Measurements from ENCODE around the gene USP48.
"Not testable (repeated sequence)": the region's sequence is repeated elsewhere in the genome, so short reads cannot be mapped to it uniquely, and the experiment has no call there.

Gene USP48

GRCh38 chr1:21774835-21775549 is 8.0 kb downstream of the USP48 start:
- DNase-seq (ENCODE audit: low read depth), result no peak

GRCh38 chr1:21773585-21773984 is 9.4 kb downstream of the USP48 start:
- no peak for DNase-seq (ENCODE audit: low read depth)

GRCh38 chr1:21771672-21772071 is 11.3 kb downstream of the USP48 start:
- not testable (repeated sequence) for DNase-seq (ENCODE audit: low read depth)

GRCh38 chr1:21770602-21771001 is 12.3 kb downstream of the USP48 start:
- DNase-seq (ENCODE audit: low read depth), result not testable (repeated sequence)

GRCh38 chr1:21770201-21770600 is 12.7 kb downstream of the USP48 start:
- DNase-seq (ENCODE audit: low read depth), result no peak

- DNase-seq (ENCODE audit: low read depth), result not testable (repeated sequence)
These were observed 15.8 kb downstream of the USP48 start for GRCh38 chr1:21767106-21767505.

GRCh38 chr1:21766210-21766609 is 16.7 kb downstream of the USP48 start:
- DNase-seq (ENCODE audit: low read depth), result no peak

- DNase-seq (ENCODE audit: low read depth), result peak; percentile 82
These were observed 18.1 kb downstream of the USP48 start for GRCh38 chr1:21764615-21765423.

GRCh38 chr1:21763694-21764419 is 19.1 kb downstream of the USP48 start:
- no peak for DNase-seq (ENCODE audit: low read depth)

GRCh38 chr1:21763236-21763635 is 19.7 kb downstream of the USP48 start:
- no peak for DNase-seq (ENCODE audit: low read depth)

GRCh38 chr1:21762022-21762404 is 20.9 kb downstream of the USP48 start:
- no peak for DNase-seq (ENCODE audit: low read depth)

- DNase-seq (ENCODE audit: low read depth), result no peak
These were observed 21.9 kb downstream of the USP48 start for GRCh38 chr1:21761052-21761451.

GRCh38 chr1:21759818-21760217 is 23.1 kb downstream of the USP48 start:
- DNase-seq (ENCODE audit: low read depth), result no peak

- DNase-seq (ENCODE audit: low read depth), result no peak
These were observed 23.8 kb downstream of the USP48 start for GRCh38 chr1:21759182-21759581.

- DNase-seq (ENCODE audit: low read depth), result no peak
These were observed 24.3 kb downstream of the USP48 start for GRCh38 chr1:21758614-21759013.

GRCh38 chr1:21756393-21757089 is 26.4 kb downstream of the USP48 start:
- no peak for DNase-seq (ENCODE audit: low read depth)

- DNase-seq (ENCODE audit: low read depth), result no peak
These were observed 27.9 kb downstream of the USP48 start for GRCh38 chr1:21755067-21755466.

GRCh38 chr1:21754583-21754982 is 28.4 kb downstream of the USP48 start:
- no peak for DNase-seq (ENCODE audit: low read depth)

- DNase-seq (ENCODE audit: low read depth), result no peak
These were observed 30.8 kb downstream of the USP48 start for GRCh38 chr1:21752186-21752585.

GRCh38 chr1:21751281-21751680 is 31.7 kb downstream of the USP48 start:
- DNase-seq (ENCODE audit: low read depth), result no peak

GRCh38 chr1:21750841-21751240 is 32.1 kb downstream of the USP48 start:
- no peak for DNase-seq (ENCODE audit: low read depth)

- no peak for DNase-seq (ENCODE audit: low read depth)
These were observed 33.0 kb downstream of the USP48 start for GRCh38 chr1:21749859-21750468.

Measured in fibroblast of the conjunctiva (primary cell).